OCI-M2 (cell line): ENCODE results near the gene PPFIBP1.
"Not testable (repeated sequence)": the region's sequence is repeated elsewhere in the genome, so short reads cannot be mapped to it uniquely, and the experiment has no call there.

Experiments
- DNase-seq: peaks from one replicate; lab custom pipeline; 2025; ENCODE audit not compliant: unreplicated experiment; lab: John Stamatoyannopoulos, UW

The PPFIBP1 gene

DNA sequence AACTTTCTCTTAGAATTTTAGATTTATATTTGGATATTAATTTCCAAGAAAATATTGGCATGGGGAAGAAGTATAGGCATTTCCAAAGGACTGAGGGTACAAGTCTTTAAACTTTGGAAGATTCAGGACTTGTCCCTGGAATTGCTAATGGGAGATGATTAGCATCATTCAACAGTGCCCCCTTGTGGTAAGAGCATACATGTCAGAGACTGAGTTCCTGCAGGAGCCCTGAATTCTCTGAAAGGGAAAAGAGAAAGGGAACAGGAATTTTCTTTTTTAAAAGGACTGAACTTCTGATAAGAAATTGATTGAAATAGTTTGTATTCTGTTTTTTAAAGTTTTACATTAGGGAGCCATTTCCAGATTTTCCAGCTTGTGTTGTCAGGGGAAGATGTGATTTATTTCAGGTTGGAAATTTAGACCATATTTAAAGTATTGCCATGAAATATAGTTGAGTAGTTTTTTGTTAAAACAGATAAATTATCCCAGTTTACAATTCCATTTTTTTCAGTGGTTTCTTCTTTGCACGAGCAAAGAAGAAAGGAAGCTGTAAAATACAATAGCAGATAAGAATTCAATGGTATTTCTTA, 128.3 kb downstream of the PPFIBP1 start:
- DNase-seq = no peak

- no peak for DNase-seq
These were observed 129.7 kb downstream of the PPFIBP1 start for GRCh38 chr12:27653661-27654060.

DNA sequence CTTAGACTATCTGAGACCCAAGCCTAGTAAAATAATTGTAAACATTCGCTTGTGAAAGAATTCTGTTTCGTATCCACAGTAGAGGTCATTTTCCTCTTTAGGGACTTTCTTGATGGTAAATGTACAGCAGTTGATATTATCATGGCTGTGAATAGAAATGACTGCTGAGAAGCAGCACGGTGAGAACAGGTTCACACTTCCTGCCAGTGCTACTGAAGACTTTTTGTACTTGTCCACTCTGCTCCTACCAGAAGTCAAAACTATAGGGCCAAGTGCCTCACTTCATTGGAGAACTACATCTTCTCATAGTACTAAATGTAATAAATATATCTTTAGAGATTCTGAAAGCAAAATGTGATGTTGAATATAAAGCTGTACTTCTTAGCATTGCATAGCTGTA, 131.5 kb downstream of the PPFIBP1 start:
- DNase-seq = not testable (repeated sequence)

GRCh38 chr12:27657296-27657695, 133.3 kb downstream of the PPFIBP1 start:
- no peak for DNase-seq

DNA sequence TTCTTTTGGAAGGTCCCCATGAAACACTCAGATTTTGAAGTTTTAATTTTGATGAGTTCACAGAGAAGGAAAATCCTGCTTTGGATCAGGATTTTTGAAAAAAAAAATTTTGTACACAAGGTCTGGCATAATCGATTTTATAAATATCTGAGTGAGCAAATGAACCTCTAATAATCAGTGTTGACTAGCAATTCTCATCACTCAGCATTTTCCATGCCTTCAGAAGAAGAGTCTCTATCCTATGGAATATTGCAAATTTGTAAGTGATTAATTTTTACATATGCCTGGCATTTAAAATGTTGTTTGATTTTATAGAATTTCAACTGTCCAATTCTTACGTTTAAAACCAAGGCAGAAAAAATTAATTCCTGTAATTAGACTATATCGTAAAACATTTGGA, 141.7 kb downstream of the PPFIBP1 start:
- DNase-seq = no peak

DNA sequence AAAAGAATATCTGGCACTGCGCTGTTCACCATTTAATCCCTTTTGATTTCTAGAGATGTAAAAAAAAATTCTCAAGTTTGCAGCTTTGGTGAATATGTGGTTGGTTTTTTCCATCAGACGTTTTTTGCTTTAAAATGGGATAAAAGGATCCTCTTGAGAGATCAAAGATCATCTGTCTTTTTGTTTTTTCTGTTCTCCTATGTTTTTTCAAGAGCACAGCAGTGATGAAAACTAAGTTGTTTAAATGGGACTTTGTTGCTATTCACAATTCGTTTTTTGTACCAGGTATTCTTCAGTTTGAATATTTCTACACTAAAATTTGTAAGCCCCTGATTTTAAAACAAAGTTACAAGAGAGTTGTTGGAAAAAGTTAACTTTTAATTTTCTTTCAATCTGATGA, 142.5 kb downstream of the PPFIBP1 start:
- no peak for DNase-seq

- no peak for DNase-seq
These were observed 143.5 kb downstream of the PPFIBP1 start for GRCh38 chr12:27667540-27667939.

DNA sequence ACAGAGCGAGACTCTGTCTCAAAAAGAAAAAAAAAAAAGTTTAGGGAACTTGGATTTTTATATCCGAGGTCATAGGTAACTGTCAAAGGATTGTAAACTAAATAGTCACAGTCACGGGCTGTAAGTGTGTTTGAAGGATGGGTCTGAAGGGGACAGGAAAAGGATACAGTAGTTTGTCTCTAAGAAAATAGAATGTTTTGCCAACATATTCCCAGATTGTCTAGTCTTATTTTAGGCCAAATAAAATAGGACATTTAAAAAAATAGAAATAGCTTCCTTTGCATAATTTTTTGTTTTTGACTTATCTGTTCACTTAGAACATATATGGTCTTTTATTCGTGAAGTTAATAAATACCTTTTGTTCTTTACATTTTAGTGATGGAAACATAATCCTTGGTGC, 148.0 kb downstream of the PPFIBP1 start:
- no peak for DNase-seq

DNA sequence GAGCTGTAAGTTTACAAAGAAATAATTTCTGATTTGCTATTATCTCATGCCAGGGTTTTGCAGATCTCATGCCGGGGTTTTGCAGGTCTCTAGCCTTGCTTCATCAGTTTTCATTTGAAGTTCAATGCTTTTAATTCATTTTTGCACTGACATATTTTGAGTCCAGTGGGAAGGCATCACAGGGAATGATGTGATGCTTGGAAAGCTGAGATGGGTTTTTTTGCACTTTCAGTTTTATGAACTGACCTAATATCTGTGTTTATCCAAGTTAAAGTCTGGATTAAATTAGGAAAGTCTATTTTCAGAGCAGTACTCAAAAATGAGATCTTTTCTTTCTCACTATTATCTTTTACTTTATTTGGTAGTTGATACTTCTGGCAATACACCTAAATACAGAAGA, 148.6 kb downstream of the PPFIBP1 start:
- DNase-seq = no peak

GRCh38 chr12:27673101-27673718, 149.2 kb downstream of the PPFIBP1 start:
- no peak for DNase-seq

- DNase-seq = no peak
These were observed 151.0 kb downstream of the PPFIBP1 start for GRCh38 chr12:27674989-27675388.

- DNase-seq = no peak
These were observed 156.6 kb downstream of the PPFIBP1 start for GRCh38 chr12:27680619-27681018.

DNA sequence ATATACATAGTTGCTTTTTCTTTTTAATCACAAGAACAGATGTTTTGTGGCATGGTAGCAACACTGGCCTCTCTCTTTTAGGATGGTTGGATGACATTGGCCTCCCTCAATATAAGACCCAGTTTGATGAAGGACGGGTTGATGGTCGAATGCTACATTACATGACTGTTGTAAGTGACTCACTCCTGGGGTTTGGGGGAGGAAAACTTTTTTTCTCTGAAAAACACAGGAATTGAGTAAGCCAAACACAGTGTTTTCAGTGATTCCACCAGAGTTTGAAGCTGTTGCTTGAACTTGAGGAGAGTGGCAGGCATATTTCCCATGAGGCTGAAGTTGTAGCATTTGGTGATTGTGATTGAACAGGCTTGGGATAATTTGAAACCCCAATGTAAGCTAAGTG, 158.5 kb downstream of the PPFIBP1 start:
- no peak for DNase-seq

DNA sequence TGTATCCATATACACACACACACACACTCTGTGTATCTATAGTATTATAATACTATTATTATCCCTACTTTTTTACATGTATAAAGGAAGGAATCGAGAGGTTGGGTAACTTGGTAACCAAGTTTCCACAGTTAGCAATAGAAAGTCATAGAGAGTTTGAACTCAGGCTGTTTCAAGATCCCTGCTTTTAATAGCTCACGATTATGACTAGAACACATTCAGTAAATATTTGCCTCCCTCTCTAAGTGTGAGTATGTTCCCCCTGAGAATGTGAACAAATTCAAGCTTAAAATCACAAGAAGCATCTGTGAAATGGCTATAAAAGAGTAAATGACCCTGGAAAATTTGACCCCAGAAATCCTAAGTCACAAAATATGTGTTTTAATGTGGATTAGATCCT, 161.3 kb downstream of the PPFIBP1 start:
- DNase-seq = no peak

GRCh38 chr12:27686147-27686546, 162.1 kb downstream of the PPFIBP1 start:
- no peak for DNase-seq

- no peak for DNase-seq
These were observed 164.7 kb downstream of the PPFIBP1 start for GRCh38 chr12:27688671-27689070.

GRCh38 chr12:27689558-27690180, 165.7 kb downstream of the PPFIBP1 start:
- no peak for DNase-seq

DNA sequence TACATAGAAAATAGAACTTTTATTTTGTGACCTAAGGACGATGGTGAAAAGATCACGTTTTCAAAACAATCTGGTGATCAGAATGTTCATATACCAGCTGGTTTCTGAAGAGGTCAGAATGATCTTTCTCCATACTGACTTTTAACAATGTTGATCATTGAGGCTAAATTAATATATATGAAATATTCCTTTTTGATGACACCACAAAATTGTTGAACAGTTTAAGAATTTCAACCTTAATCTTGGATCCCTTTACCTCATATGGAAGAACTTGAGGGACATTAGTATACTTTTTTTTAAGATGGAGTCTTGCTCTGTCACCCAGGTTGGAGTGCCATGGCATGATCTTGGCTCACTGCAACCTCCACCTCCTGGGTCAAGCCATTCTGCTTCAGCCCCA, 169.4 kb downstream of the PPFIBP1 start:
- DNase-seq = no peak

DNA sequence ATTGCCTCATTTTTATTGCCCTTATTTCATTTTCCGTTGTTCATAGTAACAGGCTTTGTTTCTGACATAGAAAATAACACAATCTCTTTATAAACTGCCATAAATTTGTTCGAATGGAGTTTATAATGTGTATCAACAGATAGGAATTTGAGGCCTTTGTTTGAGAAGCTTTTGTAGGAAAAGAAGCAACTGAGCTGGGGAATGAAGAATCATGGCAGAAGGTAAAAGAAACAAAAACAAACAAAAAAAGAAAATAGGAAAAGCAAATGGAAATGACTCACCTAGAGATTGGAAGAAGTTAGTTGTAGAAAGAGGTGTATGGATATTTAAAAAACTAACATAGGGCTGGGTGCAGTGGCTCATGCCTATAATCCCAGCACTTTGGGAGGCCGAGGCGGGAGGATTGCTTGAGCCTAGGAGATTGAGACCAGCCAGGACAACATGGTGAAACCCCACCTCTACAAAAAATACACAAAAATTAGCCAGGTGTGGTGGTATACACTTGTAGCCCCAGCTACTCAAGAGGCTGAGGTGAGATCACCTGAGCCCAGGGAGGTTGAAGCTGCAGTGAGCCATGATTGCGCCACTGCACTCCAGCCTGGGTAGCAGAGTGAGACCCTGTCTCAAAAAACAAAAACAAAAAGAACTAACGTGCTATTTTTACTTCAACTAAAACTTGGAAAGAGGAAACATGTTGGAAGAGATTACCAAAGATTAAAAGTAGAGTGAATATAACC, 171.7 kb downstream of the PPFIBP1 start:
- no peak for DNase-seq

DNA sequence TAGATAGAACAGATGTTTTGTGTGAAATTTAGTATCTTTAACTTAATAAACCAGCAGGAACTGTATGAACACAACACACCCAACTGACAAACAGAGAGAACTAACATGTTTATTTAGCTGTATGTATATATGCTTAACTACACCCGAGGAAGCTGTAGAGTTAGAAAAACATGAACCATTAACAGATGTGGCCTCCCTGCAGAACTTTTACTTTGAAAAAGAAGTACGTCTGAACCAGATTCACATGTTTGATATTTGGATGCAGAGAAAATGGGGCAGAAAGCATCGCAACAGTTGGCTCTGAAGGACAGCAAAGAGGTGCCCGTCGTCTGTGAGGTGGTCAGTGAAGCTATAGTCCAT, 172.3 kb downstream of the PPFIBP1 start, which contains the start of gene REP15:
Gene REP15 (plus strand): TSS at position 155 of the 360 bp plus-strand sequence. CDS start 116 bp downstream, at position 271.
- no peak for DNase-seq

GRCh38 chr12:27696864-27697564, 173.0 kb downstream of the PPFIBP1 start:
- DNase-seq = no peak
